WTC11 (cell line): ENCODE measurements around the gene SH2D4B. TPM values are rescaled to one million over a fixed set of nuclear protein-coding genes. Genes with fewer than 3 reads are reported as not detected.

Experiments used
- ATAC-seq: fragments of 200-7000 bp; cut with Tn5 transposase; 2 replicates; pipeline ENCODE4 v1.10.0; 2021; ENCODE audit warnings: mild to moderate bottlenecking, moderate library complexity
- Bru-seq: library from RNA; stranded (reverse); fragments of 400-500 nt; gene quantifications from one replicate; lab custom pipeline; 2021; lab: Mats Ljungman, UMichigan
- CTCF ChIA-PET: fragments of 300-600 bp; sonication (Branson Sonifier 250); formaldehyde crosslinking; loops from one replicate; lab custom pipeline; 2021; ENCODE audit warnings: antibody characterized with exemption; lab: Charles Lee
- POLR2A ChIA-PET: fragments of 350-600 bp; sonication (Branson Sonifier 250); formaldehyde crosslinking; loops from one replicate; lab custom pipeline; 2021; ENCODE audit warnings: antibody characterized with exemption; lab: Charles Lee
- DNase-seq: peaks from one replicate; pipeline ENCODE4 v3.0.0; 2021; ENCODE audit warnings: low spot score
- H3K27ac Mint-ChIP-seq: 2 replicates; pipeline ENCODE4 v1.8.0; 2021; ENCODE audit warnings: mixed read lengths
- H3K27me3 Mint-ChIP-seq: 2 replicates; pipeline ENCODE4 v1.8.0; 2021; ENCODE audit warnings: low read depth, mild to moderate bottlenecking, moderate library complexity, mixed read lengths
- H3K36me3 Mint-ChIP-seq: 2 replicates; pipeline ENCODE4 v1.8.0; 2021; ENCODE audit warnings: mixed read lengths
- H3K4me1 Mint-ChIP-seq: 2 replicates; pipeline ENCODE4 v1.8.0; 2022; ENCODE audit warnings: mixed read lengths
- H3K4me3 Mint-ChIP-seq: 2 replicates; pipeline ENCODE4 v1.8.0; 2021; ENCODE audit warnings: mild to moderate bottlenecking, moderate library complexity, mixed read lengths
- H3K9me3 Mint-ChIP-seq: 2 replicates; pipeline ENCODE4 v1.8.0; 2021; ENCODE audit warnings: mixed read lengths
- CBFB ChIP-seq: sonication (generic); formaldehyde crosslinking; IDR thresholded peaks from 2 replicates; pipeline ENCODE4 v1.8.1; 2022; ENCODE audit warnings: mild to moderate bottlenecking, low read depth, missing genetic modification reagents
- CREM ChIP-seq: sonication (generic); formaldehyde crosslinking; IDR thresholded peaks from 2 replicates; pipeline ENCODE4 v1.8.1; 2022; ENCODE audit warnings: mild to moderate bottlenecking, missing genetic modification reagents, moderate library complexity
- E2F4 ChIP-seq: sonication (generic); formaldehyde crosslinking; IDR thresholded peaks from 2 replicates; pipeline ENCODE4 v1.8.1; 2022; ENCODE audit warnings: low read depth, mild to moderate bottlenecking, moderate library complexity, missing genetic modification reagents, borderline replicate concordance
- ELF4 ChIP-seq: sonication (generic); formaldehyde crosslinking; IDR thresholded peaks from 2 replicates; pipeline ENCODE4 v1.8.1; 2022; ENCODE audit warnings: low read depth, mild to moderate bottlenecking, moderate library complexity, missing genetic modification reagents
- EMX1 ChIP-seq: fragments of 250-450 bp; sonication (Bioruptor Pico); IDR thresholded peaks from 2 replicates; pipeline ENCODE4 v1.8.0; 2021; ENCODE audit warnings: mild to moderate bottlenecking
- FOXK1 ChIP-seq: sonication (generic); formaldehyde crosslinking; IDR thresholded peaks from 2 replicates; pipeline ENCODE4 v1.8.0; 2022; ENCODE audit warnings: mild to moderate bottlenecking, moderate library complexity, missing genetic modification reagents
- GABPB1 ChIP-seq: sonication (generic); formaldehyde crosslinking; IDR thresholded peaks from 2 replicates; pipeline ENCODE4 v1.8.1; 2023; ENCODE audit warnings: mild to moderate bottlenecking, missing genetic modification reagents
- GRHL2 ChIP-seq: fragments of 250-450 bp; sonication (Bioruptor Pico); IDR thresholded peaks from 2 replicates; pipeline ENCODE4 v1.8.0; 2022; ENCODE audit warnings: mild to moderate bottlenecking, moderate library complexity; ENCODE audit not compliant: insufficient replicate concordance, severe bottlenecking
- NFATC4 ChIP-seq: fragments of 250-450 bp; sonication (Bioruptor Pico); IDR thresholded peaks from 2 replicates; pipeline ENCODE4 v1.9.0; 2021; ENCODE audit warnings: mild to moderate bottlenecking
- NFYB ChIP-seq: sonication (generic); formaldehyde crosslinking; conservative IDR thresholded peaks from 2 replicates; pipeline ENCODE4 v1.8.0; 2022; ENCODE audit warnings: low read depth, missing genetic modification reagents
- OVOL2 ChIP-seq: fragments of 250-450 bp; sonication (Bioruptor Pico); IDR thresholded peaks from 2 replicates; pipeline ENCODE4 v1.9.0; 2021; ENCODE audit warnings: mild to moderate bottlenecking, borderline replicate concordance
- PRRX2 ChIP-seq: fragments of 250-450 bp; sonication (Bioruptor Pico); IDR thresholded peaks from 2 replicates; pipeline ENCODE4 v1.8.0; 2021; ENCODE audit warnings: mild to moderate bottlenecking
- STAT6 ChIP-seq: sonication (generic); formaldehyde crosslinking; conservative IDR thresholded peaks from 2 replicates; pipeline ENCODE4 v1.8.1; 2023; ENCODE audit warnings: mild to moderate bottlenecking, low read depth, missing genetic modification reagents, moderate library complexity
- USF2 ChIP-seq: sonication (generic); formaldehyde crosslinking; IDR thresholded peaks from 2 replicates; pipeline ENCODE4 v1.8.1; 2023; ENCODE audit warnings: mild to moderate bottlenecking, missing genetic modification reagents, moderate library complexity
- ZBTB21 ChIP-seq: sonication (generic); formaldehyde crosslinking; IDR thresholded peaks from 2 replicates; pipeline ENCODE4 v1.8.1; 2023; ENCODE audit warnings: mild to moderate bottlenecking, missing genetic modification reagents, borderline replicate concordance
- ZNF263 ChIP-seq: sonication (generic); formaldehyde crosslinking; IDR thresholded peaks from 2 replicates; pipeline ENCODE4 v1.8.1; 2022; ENCODE audit warnings: low read depth, mild to moderate bottlenecking, moderate library complexity, missing genetic modification reagents
- ZNF396 ChIP-seq: fragments of 250-450 bp; sonication (Bioruptor Pico); IDR thresholded peaks from 2 replicates; pipeline ENCODE4 v1.8.0; 2021; ENCODE audit warnings: mild to moderate bottlenecking, moderate library complexity, borderline replicate concordance
- ZNF512 ChIP-seq: sonication (generic); formaldehyde crosslinking; IDR thresholded peaks from 2 replicates; pipeline ENCODE4 v1.8.1; 2022; ENCODE audit warnings: missing genetic modification reagents, borderline replicate concordance
- ZNF532 ChIP-seq: fragments of 250-450 bp; sonication (Bioruptor Pico); IDR thresholded peaks from 2 replicates; pipeline ENCODE4 v1.9.0; 2021; ENCODE audit warnings: mild to moderate bottlenecking, borderline replicate concordance
- long read RNA-seq, 3 experiments: library from RNA in 1 of 3; library from capped mRNA in 1 of 3; library from polyadenylated mRNA in 1 of 3; unstranded in 2 of 3; stranded (forward) in 1 of 3; transcript quantifications; one replicate each; pipeline ENCODE4 v2.0.0, GENCODE V29; 2021
- total RNA-seq: library from RNA; stranded (reverse); gene quantifications from 3 replicates; pipeline ENCODE4 v1.2.3, GENCODE V29; 2021

Gene SH2D4B
- 0.04 to 0.09 TPM in 2 of 3 replicates, not detected in the other for total RNA-seq
- percentile 11 among the genes with signal in this experiment for Bru-seq, nascent RNA
- long read RNA-seq, experiment 1, partial matches to known transcripts: 0 of 1 reads
- long read RNA-seq, experiment 1, other reads (novel, unspliced or antisense): 1 of 1 reads
- long read RNA-seq, experiment 2: 0 reads
- long read RNA-seq, experiment 3: 0 reads

GRCh38 chr10:80537736-80538480, at the start of gene SH2D4B:
SH2D4B (plus strand) TSS chr10:80537902; CDS start chr10:80538332, 430 bp downstream.
- Mint-ChIP-seq H3K27ac (no peak within 1 kb of the TSS), H3K4me1 (no peaks in the 10 kb centered on the region), H3K4me3 (no peak within 1 kb of the TSS), H3K36me3 (peaks cover 9% of the 10 kb centered on the region), H3K9me3 (peaks cover 8% of the 10 kb centered on the region; the same call in 1 of the 2 replicates), H3K27me3 (peaks cover 3% of the 10 kb centered on the region; the same call in 1 of the 2 replicates)
- ATAC-seq (no peak), DNase-seq (no peak)
- POLR2A ChIA-PET: no interaction called here
- no peak for TF ChIP-seq ZNF263 (CRISPR knock-in tag)
- TF ChIP-seq FOXK1: no peak
- no peak for TF ChIP-seq OVOL2
- TF ChIP-seq CREM (CRISPR knock-in tag): no peak
- TF ChIP-seq NFATC4 (CRISPR knock-in tag): no peak
- no peak for TF ChIP-seq ELF4
- CTCF ChIA-PET: interaction anchor here (0.9 to 2.4 kb wide), 3 partner anchors 33 to 125 kb away, joined by 4 to 10 read pairs (median 6); no protein-coding TSS in a partner anchor

DNA sequence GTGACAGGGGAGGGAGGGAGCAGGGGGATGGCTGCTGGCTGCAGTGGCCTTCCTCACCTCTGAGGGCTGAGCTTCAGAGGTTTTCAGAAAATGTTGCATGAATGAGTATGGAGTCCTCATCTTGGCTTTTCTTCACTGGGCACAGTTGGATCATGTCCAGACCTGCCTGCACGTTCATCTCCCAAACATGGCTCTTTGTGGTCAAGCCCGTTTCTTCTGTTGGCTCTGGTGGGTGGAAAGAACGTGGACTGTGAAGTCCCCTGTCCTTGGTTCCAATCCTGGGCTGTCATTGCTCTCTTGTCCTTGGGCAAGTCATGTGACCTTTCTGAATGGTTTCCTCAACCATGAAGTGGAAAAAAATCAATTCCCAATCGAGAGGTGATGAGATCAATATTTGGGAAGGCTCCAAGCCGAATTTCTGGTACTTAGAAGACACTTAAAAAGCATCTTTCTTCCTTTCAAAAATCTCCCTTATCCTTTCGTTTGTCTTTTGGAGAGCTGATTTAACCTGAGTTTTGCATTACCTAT, 49.1 kb upstream of the SH2D4B start:
- H3K4me3 Mint-ChIP-seq: no peak overlapping the region
- DNase-seq (no peak), ATAC-seq (no peak)
- H3K27me3 Mint-ChIP-seq: no peaks in the 10 kb centered on the region
- POLR2A ChIA-PET: no interaction called here
- H3K27ac Mint-ChIP-seq: peak overlapping the region; percentile 34; the same call in 1 of the 2 replicates
- H3K36me3 Mint-ChIP-seq: peaks cover 24% of the 10 kb centered on the region
- H3K4me1 Mint-ChIP-seq: peaks cover 50% of the 10 kb centered on the region
- CTCF ChIA-PET: interaction anchor here (6.9 kb wide), 1 partner anchor 16 kb away, joined by 66 read pairs; no protein-coding TSS in a partner anchor
- no peaks in the 10 kb centered on the region for H3K9me3 Mint-ChIP-seq
- no peak for TF ChIP-seq ZBTB21 (CRISPR knock-in tag)
- no peak for TF ChIP-seq USF2 (CRISPR knock-in tag)
- TF ChIP-seq ZNF396: no peak
- TF ChIP-seq GABPB1 (CRISPR knock-in tag): no peak
- TF ChIP-seq ZNF532: no peak
- no peak for TF ChIP-seq GRHL2 (CRISPR knock-in tag)
- no peak for TF ChIP-seq E2F4 (CRISPR knock-in tag)
- no peak for TF ChIP-seq EMX1
- no peak for TF ChIP-seq CBFB (CRISPR knock-in tag)
- no peak for TF ChIP-seq NFYB
- TF ChIP-seq ZNF512: no peak
- no peak for TF ChIP-seq STAT6 (CRISPR knock-in tag)
- TF ChIP-seq CREM (CRISPR knock-in tag): no peak
- TF ChIP-seq PRRX2 (CRISPR knock-in tag): no peak
